HG03103 (cell line): Measurements from ENCODE around the gene LPGAT1.

Experiments used
- ATAC-seq: cut with Tn5 transposase; IDR thresholded peaks from one replicate; pipeline ENCODE4 v1.9.1; 2021; ENCODE audit warnings: low read depth; ENCODE audit not compliant: unreplicated experiment

LPGAT1 gene

DNA sequence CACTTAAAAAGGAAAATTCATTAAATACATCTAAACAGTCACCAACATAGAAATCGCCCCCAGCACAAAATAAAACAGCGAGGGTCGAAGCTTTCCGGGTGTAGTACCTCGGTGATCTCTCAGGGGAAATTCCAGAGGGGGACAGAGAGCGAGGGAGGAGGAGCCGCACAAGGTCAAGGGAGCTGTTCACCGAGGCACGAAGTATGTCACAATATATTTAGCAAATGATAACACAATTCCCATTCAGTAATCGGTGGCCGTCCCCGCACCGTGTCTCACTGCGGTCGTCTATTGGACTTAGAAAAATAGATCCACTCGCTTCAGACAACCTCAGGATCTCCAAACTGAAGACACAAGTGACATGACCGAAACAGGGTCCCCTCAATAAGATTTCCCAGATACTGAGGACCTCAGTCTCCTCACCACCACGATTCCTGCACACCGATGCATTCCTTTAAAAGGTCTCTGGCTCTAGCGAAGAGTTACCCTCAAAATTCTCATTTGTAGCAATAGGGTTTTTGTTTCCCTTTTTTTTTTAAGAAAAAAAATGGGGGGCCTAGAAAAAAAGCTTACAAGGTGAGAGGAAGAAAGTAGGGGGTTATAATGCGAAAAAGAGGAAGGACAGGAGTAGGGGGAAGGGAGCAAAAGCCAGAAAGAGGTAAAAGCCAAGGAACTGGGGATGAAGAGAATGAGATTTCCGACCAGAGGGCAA lies 1.1 kb downstream of the LPGAT1 start:
- no peak for ATAC-seq

DNA sequence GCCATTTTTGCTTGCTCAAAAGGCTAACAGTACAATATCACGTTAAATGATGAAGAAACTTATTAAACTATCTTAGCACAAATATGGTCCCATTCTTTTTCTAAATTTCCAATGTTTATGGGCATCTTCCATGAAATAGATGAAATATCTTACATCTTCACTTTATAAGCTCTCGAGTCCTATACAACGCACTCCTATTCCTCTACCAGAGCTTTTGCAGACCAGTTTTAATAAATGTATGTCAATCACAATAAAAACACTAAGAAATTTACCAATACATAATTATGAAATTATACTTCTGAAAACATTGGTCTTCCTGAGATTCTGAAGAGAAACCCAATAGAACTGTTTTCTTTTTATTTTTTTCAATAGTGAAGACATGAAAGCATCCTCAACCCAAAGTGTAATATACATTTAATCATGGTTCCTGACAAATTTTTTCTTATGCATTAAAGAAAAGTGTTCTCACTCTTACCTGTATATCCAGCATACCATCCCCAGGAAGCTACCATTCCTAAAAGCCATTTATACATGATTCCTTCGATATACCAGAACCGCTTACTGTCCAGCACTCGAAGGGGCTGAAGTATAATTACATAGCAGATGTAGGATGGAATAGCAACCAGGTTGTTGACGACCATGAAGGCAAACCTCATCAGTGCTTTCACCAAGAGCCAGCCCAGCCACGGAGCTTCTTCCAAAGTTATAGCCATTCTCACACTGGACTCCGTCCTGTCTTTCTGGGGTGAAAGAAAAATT lies 1.8 kb downstream of the LPGAT1 start:
- ATAC-seq = no peak

DNA sequence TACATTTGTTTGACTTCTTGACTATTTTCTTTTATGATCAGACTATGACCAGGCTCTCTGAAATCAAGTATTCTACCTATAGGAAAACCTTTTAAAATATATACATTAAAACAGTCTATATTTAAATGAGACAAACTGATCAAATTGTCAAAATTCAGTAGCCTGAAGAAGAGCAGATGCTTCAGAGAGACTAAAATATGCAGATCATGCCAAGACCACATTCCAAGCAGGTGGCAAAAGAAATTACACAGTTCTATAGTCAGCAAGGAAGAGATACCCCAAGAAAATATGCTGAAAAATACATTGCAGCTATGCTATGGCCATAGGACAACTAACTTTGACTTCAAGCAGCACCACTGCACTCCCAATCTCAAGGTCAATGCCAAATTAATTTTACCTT lies 3.5 kb downstream of the LPGAT1 start:
- no peak for ATAC-seq

DNA sequence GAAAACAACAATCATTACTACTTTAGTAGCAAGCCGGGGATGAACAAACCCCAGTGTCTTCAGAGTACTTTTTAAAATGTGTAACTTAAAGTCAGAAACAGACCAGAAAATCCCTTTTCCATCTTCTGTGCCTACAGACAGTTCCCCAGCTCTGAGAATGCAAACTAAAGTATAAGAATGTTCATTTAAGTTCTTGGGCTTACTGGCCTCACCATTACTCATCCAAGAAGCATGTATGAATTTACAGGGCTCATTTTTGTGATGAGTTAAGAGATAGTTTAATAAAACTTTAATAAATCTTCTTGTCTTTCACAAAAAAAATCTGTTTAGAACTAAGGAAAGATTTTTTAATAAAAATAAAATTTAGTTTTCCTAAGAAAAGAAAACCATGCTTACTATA lies 4.6 kb downstream of the LPGAT1 start:
- ATAC-seq = no peak

DNA sequence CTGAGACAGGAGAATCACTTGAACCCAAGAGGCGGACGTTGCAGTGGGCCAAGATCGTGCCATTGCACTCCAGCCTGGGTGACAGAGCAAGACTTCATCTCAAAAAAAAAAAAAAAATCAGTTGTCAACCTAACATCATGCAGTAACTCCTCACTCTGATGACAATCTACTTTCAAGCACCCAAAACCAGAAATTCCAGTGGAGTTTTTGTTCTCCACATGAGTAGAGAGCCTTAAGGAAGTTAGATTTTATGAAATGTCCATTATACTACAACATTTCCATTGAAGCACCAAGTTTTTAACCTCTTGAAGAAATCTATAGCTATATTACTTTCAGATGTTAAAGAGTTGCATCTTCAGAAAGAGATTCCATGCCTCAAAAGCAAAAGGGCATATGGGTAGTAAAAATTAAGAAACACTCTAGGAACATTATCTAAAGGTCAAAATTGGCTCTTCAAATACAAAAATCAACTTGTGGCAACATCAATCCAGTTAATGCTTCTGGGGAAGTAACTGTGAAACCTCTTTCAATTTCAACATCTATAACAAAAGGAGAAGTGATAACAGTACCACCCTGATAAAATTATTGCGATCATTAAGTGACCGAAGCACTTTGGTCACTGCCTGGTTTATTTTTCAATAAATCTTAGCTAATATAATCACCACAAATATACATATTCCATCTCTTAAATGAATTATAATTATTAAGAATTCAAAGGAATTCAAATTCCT lies 7.7 kb downstream of the LPGAT1 start:
- ATAC-seq = no peak

DNA sequence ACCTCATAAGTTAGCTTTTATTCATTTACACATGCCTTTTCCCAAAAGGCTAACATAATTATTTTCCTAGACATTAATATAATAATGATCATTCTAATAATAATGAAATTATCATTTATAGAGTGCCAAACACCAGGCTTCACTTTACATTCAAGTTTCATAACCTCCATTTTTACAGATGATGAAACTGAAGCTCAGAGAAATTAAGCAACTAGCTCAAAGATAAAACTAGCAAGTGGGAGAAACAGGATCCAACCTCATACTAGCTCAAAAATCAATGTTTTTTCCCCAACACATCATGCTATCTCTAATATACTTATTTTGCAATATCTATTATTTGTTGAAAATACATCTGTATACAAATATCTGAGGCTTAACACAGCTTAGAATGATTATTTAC lies 14.0 kb downstream of the LPGAT1 start:
- ATAC-seq = no peak

DNA sequence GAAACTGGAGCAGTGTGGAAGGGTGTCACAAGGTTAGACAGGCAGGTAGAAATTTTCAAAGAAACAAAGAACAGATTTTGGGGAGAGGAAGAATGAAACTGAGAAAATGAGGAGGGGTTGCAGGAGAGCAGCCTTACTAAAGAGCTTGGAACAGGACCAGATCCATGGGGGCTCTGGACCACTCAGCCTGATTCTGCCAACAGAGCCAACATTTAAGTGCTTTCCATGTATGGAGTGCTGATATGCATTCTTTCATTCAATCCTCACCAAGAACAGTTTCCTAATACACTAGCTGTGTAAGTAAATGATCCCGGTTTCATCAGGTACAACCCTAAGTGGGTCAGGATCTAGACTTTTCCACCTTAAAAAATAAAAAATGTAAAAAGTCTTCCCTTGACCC lies 16.2 kb downstream of the LPGAT1 start:
- ATAC-seq = no peak

DNA sequence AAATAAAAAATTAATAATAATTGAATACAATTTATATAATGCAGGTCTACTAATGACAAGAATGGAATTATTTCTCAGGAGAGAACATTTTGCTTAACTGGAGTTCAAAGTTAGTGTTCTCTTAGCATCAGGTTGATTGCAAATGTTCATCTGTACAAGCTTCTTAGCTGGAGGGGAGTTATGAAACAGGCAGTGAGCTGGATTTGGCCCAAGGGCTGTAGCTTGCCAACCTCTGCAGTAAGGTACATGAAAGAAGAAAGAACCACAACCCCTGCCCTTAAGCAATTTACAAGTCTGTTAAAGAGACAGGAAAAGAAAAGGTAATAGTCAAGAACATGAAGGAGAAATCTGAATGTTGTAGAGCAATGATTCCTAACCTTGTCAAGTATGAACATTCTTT lies 17.0 kb downstream of the LPGAT1 start:
- no peak for ATAC-seq

DNA sequence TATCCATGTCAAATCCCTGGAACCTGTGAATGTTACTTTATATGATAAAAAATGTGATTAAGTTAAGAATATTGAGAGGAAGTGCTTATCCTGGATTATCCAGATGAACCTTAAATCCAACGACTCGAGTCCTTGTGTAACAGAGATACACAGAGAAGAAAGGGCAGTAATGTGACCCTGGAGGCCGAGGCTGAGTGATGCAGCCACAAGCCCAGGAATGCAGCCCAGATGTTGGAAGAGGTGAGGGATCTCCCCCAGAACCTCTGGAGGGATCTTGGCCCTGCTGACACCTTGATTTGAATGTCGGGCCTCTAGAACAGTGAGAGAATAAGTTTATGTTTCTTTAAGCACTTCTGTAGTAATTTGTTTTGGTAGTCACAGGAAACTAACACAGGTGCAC lies 18.0 kb downstream of the LPGAT1 start:
- ATAC-seq = no peak

DNA sequence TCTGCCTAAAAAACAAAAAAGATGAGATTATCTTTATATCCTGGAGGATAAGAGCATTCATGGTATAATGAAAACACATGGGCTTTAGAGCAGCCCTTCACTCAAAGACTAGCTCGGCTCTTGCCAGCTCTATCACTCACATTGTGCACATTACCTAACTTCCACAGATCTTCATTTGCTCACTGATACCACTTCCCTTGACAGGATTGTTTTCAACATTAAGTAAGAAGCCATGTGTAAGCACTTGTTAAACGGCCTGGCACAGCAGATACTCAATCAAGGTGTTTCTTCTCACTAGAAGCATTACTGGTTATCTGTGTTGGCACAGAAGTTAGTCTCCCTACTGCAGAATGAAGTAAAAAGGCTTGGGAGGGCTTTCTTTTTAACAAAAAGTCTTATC lies 18.7 kb downstream of the LPGAT1 start:
- no peak for ATAC-seq

DNA sequence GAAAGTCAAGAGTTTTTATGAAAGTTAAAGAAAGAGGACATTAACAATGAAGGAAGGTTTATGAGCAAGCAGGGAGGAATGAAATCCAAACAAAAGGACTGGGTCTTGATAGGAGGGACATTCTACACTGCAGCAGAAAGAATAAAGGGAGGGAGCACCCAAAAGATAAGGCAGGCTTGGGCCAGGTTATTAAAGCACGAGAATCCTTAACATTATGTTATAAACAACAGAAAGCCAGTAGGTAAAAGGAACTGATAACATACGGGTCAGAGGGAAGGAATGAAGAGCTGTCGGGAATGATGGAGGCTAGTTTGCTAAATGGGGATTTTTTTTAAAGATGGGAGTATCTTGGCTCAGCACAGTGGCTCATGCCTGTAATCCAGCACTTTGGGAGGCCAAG lies 19.4 kb downstream of the LPGAT1 start:
- ATAC-seq = no peak

DNA sequence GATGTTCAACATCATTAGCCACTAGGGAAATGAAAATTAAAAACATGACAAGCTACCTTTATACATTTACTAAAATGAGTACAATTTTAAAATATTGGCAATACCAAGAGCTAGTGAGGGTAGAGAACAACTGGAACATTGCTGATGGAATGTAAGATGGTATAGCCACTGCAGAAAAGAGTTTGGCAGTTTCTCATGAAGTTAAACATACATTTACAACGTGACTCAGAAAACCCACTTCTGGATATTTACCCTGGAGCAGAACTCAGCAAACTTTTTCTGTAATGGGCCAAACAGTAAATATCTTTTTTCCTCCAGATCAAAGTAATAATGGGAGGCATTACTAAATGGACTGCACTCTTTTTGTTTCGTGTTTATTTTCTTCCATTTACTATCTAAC lies 22.1 kb downstream of the LPGAT1 start:
- no peak for ATAC-seq

DNA sequence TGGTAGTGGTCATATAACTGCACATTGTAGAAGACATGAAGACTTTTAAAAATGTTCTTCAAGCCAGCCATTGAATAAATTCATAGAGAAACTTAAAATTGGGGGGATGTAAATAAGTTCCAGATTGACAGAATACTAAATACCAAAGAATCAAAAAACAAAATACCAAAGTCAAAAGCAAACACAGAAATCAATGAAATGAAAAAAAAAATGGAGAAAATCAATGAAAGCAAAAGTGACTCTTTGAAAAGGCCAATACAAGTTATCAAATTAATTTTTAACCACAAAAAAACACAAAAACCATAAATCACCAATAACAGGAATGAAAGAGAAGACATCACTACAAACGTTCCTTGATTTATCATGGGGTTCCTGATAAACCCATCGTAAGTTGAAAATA lies 25.6 kb downstream of the LPGAT1 start:
- no peak for ATAC-seq

DNA sequence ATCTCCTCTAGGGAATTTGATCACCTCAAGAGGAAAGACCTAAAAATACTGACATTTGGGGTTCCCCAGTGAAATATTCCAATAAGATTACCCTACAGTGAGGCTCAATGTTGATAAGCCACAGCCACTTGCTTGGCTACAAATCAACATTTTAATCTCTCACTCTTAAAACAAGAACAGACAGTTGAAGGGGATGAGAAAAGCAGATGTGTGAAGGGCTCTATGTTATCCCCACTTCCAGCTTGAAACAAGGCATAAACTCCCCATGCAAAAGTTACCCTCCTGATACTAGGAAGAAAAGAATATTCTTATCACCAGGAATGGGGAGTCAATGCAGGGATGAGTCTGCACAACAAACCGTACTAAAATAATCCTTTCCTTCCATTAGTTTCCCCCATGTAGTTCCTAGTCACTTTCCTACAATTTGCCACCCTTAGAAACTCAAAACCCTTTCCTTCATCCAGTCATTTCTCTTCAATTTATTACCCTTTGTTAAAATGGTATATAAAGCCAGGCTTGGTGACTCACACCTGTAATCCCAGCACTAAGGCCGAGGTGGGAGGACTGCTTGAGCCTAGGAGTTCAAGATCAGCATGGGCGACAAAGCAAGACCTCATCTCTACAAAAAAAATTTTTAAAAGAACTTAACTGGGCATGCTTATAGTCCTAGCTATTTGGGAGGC lies 29.5 kb downstream of the LPGAT1 start:
- ATAC-seq = no peak

DNA sequence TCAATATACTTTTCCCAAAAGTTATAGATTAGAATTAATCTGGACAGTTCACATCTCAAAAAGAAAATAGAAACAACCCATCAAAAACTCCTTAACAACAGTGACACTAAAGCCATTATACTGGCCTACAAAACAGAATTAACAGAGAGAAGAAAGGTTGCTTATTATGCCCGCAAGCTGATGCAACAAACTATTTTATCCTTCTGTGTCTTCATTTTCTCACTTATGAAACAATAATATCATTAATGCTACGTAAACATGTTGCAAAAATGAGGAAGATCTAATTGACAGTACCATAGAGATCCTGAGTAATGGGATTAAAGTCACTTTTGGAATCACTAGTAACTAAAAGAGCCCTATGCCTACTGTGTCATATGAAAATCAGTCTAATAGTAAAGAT lies 32.6 kb downstream of the LPGAT1 start:
- ATAC-seq = no peak

DNA sequence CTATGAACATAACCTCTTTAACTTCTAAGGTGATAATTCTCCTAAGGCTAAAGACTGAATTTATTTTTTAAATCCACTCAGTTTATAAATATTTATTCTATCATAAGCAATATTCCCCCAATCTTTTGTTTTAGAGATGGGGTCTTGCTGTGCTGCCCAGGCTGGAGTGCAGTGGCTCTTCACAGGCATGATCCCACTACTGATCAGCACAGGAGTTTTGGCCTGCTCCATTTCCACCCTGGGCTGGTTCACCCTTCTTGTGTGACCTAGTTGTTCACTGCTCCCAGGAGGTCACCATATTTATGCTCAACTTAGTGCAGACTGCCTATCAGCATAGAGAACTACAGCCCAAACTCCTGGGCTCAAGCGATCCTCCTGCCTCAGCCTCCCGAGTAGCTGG lies 38.6 kb downstream of the LPGAT1 start:
- ATAC-seq = no peak

DNA sequence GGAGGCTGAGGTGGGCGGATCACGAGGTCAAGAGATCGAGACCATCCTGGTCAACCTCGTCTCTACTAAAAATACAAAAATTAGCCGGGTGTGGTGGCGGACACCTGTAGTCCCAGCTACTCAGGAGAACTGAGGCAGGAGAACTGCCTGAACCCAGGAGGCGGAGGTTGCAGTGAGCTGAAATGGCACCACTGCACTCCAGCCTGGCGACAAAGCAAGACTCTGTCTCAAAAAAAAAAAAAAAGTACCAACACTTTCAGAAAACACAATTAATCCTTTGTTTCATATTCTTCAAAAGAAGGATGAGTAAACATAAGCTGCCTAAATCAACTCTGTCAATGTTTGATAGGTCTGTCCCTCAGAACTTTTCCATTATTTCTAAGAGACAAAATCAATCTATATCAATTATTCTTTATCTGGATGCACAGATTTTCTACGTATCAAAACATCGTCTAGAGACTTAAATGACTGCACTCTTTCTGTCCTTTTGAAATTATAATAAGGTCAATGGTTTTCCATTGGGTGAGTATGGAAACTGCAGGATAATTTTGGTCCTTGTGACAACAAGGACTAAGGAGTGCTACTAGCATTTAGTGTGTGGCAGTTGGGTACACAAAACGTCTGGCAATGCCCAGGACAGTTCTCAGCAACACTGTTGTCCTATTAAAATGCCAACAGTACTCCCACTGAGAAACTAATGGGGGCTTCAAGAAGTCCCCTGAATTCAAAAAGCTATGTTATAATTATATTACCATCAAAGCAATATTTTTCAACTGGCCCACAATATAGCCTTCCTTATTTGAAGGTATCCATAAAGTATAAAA lies 40.7 kb downstream of the LPGAT1 start:
- no peak for ATAC-seq

DNA sequence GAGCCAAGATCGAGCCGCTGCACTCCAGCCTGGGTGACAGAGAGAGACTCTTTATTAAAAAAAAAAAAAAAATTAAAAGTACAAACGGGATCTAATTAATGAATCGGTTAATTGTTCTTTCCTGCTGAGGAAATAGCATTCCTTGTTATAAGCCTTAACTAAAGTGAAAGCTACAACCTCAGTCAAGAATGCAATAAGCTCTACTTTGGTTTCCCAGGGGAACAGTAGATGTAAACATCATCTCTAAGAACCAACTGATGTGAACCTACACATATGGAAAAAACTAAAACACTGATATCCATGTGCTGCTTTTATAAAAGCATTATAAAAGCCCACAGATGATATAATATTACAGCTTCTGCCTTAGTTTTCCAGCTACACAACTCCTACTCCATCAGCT lies 41.9 kb downstream of the LPGAT1 start:
- no peak for ATAC-seq

DNA sequence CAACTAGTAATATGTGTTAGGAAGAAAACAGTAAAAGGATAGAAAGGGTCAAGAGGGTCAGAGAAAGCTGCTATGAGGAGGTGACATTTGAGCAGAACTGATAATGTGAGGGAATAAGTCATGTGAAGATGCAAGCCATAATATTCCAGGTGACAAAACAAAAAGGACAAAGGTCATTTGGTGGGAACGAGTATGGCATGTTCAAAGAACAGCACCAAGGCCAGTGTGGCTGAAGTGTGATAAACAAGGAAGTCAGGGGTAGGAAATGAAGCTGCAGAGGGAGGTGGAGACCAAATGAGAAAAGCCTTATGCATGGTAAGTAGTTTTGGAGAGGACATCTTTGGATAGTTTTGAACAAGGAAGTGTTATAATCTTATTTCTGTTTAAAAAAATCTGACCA lies 46.7 kb downstream of the LPGAT1 start:
- no peak for ATAC-seq

DNA sequence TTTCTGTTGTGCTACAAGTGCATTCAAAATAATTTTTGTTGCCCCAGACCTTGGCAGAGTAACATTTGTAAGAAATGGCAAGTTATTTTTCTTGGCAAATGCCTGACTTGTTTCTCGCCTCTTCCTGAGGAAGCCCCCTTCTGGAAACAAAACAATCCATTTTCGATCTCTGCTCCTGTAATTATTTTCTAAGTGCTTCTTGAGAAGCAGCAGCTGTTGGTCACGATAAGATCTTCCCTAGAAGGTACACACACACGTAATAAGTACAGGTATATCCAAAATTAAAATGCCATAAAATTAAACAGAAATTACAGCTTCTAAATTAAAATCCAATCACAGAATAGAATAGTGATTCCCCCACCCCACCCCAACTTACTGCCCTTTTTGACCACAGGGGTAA lies 47.3 kb downstream of the LPGAT1 start:
- no peak for ATAC-seq
